GM18526 (cell line): ENCODE data around the gene UFSP1.
A peak's percentile ranks its signal among the peaks of the same experiment; 100 is the strongest.

Source experiments
- POLR2A ChIP-seq: IDR thresholded peaks from 3 replicates; pipeline ENCODE4 v1.6.1; 2011; ENCODE audit not compliant: insufficient read length; ENCODE audit errors: extremely low read depth

Gene UFSP1

DNA sequence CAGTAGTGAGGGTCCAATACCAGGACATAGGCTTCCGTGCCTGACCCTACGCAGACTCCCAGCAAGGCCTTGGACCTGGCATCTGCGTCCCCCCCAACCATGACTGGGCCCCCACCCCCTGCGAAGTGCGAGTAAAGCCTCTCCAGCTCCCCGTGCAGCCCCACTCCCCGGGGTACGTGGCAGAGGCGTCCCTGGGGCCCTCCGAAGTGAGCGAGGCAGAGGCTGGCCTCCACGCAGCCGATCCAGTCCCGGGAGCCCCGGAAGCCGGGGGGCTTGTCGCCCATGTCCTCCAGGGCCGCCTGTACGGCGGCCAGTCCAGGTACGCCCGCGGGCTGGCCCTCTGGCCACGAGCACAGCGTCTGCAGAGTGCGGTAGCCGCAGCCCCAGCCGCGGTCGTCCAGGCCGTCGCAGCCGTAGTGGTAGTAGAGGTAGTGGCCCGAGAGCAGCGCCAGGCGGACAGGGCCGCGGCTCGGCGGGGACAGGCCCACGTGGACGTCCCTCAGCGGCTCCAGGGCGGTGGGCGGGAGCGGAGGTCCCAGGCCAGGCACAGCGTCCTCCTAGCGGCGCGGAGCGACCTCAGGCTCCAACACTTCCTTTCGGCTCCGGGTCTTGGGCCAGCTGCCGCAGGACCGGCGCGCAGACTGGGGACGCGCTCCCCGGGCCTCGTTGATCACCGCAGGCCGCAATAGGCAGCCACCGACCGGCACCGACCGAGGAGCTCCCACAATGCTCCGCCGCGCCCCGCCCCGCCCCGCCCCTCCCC, at the start of gene UFSP1:
UFSP1 (minus strand) TSS at position 728 of the 763 bp plus-strand sequence; CDS start at position 284, 444 bp downstream.
- TF ChIP-seq POLR2A = peak; percentile 80

GRCh38 chr7:100933734-100934133, 44.2 kb upstream of the UFSP1 start:
- no peak for TF ChIP-seq POLR2A

- no peak for TF ChIP-seq POLR2A
These were observed 40.3 kb upstream of the UFSP1 start for GRCh38 chr7:100929808-100930174.

GRCh38 chr7:100921039-100921438, 31.5 kb upstream of the UFSP1 start:
- TF ChIP-seq POLR2A = no peak

DNA sequence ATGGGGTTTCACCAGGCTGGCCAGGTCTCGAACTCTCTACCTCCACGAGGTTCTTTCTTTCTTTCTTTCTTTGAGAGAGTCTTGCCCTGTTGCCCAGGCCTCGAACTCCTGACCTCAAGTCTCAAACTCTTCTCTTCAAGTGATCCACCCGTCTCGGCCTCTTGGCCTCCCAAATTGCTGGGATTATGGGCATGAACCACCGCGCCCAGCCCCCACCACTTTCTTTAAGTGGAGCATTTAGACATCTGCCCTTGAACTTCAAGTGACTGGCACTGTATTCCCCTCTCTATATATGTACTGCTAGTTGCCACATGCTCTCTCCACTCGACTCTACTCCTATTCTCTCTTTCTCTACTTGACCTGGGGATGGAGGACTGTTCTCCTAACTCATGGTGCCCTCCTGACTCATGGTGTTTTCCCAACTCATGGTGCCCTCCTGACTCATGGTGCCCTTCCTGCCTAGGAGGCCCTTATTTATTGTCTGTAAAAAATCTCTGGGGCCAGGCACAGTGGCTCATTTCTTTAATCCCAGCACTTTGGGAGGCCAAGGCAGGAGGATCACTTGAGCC, 25.4 kb upstream of the UFSP1 start:
- TF ChIP-seq POLR2A = no peak

DNA sequence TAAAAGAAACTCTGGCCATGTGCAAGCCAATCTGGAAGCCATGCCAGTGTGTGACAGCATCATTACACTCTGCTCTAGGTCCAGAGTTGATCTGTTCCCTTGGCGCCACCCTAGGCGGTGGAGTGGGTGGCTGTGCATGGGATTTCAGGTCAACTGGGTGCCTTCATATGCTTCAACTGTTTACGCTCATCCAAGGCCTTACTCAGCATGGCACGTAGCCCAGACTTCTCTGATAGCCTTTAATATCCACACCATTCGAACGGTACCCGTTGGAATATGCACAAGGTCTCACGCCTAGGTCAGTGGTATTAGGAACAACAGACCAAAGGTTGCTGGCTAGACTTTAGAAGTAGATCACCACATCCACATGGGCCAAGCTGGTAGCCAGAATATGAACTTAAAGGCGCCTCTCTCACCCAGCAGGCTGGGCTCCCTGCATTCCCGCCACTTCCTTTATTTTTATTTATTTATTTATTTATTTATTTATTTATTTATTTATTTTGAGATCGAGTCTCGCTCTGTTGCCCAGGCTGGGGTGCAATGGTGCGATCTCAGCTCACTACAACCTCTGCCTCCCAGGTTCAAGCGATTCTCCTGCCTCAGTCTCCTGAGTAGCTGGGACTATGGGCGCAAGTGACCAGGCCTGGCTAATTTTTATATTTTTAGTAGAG, 24.8 kb upstream of the UFSP1 start:
- no peak for TF ChIP-seq POLR2A

DNA sequence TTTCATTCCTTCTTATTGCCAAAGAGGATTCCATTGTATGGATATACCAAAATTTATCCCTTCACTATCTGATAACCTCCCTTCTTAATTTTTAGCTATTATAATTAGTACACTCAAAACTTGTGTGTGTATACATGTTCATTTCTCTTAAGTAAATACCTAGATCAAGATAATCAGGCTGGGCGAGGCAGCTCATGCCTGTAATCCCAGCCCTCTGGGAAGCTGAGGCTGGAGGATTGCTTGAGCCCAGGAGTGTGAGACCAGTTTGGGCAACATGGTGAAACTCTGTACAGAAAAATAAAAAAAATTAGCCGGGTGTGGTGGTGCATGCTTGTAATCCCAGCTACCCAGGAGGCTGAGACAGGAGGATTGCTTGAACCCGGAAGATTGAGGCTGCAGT, 22.0 kb upstream of the UFSP1 start:
- TF ChIP-seq POLR2A = no peak

- no peak for TF ChIP-seq POLR2A
These were observed 19.0 kb upstream of the UFSP1 start for GRCh38 chr7:100908512-100908911.

GRCh38 chr7:100902638-100903037, 13.1 kb upstream of the UFSP1 start:
- TF ChIP-seq POLR2A = no peak

- no peak for TF ChIP-seq POLR2A
These were observed 12.4 kb upstream of the UFSP1 start for GRCh38 chr7:100901921-100902332.

DNA sequence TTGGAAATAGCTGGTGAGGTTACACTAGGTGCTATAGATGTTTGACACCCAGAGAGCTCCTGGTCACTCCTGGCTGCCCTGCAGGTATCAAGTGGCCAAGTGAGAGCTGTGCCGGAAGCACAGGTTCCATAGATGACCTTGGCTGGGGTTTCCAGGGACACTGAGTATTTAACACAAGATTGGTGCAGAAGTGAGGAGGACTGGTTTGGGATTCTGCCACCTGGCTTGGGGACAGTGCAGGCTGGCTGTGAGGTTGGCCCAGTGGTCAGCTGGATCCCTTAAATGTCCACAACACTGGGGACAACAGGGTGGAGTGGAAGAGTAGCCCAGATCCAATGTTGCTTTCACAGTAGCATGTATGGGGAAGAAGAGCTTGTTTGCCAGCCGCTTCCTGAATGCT, 11.5 kb upstream of the UFSP1 start:
- no peak for TF ChIP-seq POLR2A

- TF ChIP-seq POLR2A = no peak
These were observed 9.9 kb upstream of the UFSP1 start for GRCh38 chr7:100899432-100899831.

DNA sequence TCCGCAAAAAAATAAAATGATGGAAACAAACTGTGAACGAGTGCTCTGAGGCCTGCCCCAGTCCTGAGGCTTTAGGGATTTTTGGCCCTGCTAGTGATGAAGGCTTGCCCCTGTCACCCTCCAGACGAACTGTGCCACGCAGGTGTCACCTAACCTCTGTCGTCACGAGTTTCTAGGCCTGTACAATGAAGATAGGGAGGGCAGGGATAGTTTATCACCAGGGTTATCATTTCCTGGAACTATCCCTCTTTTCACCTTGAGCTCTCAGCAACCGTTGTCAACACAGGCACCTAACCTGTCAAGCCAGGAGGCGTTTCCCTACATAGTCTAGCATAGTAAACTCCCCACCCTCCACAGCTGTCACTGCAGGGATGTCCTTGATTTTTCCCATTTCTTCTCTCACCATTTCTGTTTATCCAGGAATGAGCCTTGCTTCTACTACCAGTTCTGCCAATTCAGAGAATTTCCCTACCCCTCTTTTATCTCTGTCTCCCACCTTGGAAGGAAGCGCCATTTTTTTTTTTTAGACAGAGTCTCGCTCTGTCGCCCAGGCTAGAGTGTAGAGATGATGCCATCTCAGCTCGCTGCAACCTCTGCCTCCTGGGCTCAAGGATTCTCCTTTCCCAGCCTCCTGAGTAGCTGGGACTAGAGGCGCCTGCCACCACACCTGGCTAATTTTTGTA, 8.4 kb upstream of the UFSP1 start:
- no peak for TF ChIP-seq POLR2A

- TF ChIP-seq POLR2A = no peak
These were observed 7.5 kb upstream of the UFSP1 start for GRCh38 chr7:100896732-100897608.
